Hypothalamus (tissue), 51 donors: ENCODE results near the gene HBE1.
"Not testable (repeated sequence)": the region's sequence is repeated elsewhere in the genome, so short reads cannot be mapped to it uniquely, and the experiment has no call there.

ENCODE experiments used
- DNase-seq, 51 donors: peaks; one replicate each; lab custom pipeline; 2025; lab: John Stamatoyannopoulos, UW

HBE1 gene

GRCh38 chr11:5269715-5270147, at the start of gene HBE1:
HBE1 (minus strand) TSS chr11:5269945; CDS start chr11:5269890, 55 bp downstream.
- DNase-seq, result no peak

GRCh38 chr11:5317292-5317691, 47.5 kb upstream of the HBE1 start:
- DNase-seq, result no peak

- DNase-seq, result not testable (repeated sequence)
Observed at GRCh38 chr11:5313326-5314023, 43.7 kb upstream of the HBE1 start.

GRCh38 chr11:5310423-5310822, 40.7 kb upstream of the HBE1 start:
- DNase-seq, result no peak

- no peak for DNase-seq
Observed at GRCh38 chr11:5307256-5308019, 37.7 kb upstream of the HBE1 start.

- DNase-seq, result no peak
Observed at GRCh38 chr11:5304046-5304445, 34.3 kb upstream of the HBE1 start.

- no peak for DNase-seq
Observed at GRCh38 chr11:5303626-5304025, 33.9 kb upstream of the HBE1 start.

- DNase-seq, result no peak
Observed at GRCh38 chr11:5301846-5302245, 32.1 kb upstream of the HBE1 start, which contains the start of gene OR51B4. OR51B4 (minus strand) TSS chr11:5301946; CDS start chr11:5301946, 0 bp downstream.

GRCh38 chr11:5300251-5300650, 30.5 kb upstream of the HBE1 start:
- DNase-seq, result no peak

GRCh38 chr11:5298451-5298850, 28.7 kb upstream of the HBE1 start:
- no peak for DNase-seq

- no peak for DNase-seq
Observed at GRCh38 chr11:5297721-5298323, 28.1 kb upstream of the HBE1 start.

- not testable (repeated sequence) for DNase-seq
Observed at GRCh38 chr11:5294342-5294995, 24.7 kb upstream of the HBE1 start.

- no peak for DNase-seq
Observed at GRCh38 chr11:5293028-5293427, 23.3 kb upstream of the HBE1 start.

GRCh38 chr11:5291207-5291838, 21.6 kb upstream of the HBE1 start:
- no peak for DNase-seq

GRCh38 chr11:5290106-5290505, 20.4 kb upstream of the HBE1 start:
- DNase-seq, result no peak

GRCh38 chr11:5289696-5290095, 20.0 kb upstream of the HBE1 start:
- DNase-seq, result no peak

GRCh38 chr11:5288906-5289550, 19.3 kb upstream of the HBE1 start:
- no peak for DNase-seq

- no peak for DNase-seq
Observed at GRCh38 chr11:5288108-5288905, 18.6 kb upstream of the HBE1 start.

- DNase-seq, result no peak
Observed at GRCh38 chr11:5286901-5287300, 17.2 kb upstream of the HBE1 start.
